Liver (tissue), 3 donors: Measurements from ENCODE around the gene CASQ2.

ENCODE experiments used
- CTCF ChIP-seq: fragments of 150-350 bp; IDR thresholded peaks from 2 replicates; pipeline ENCODE4 v1.5.1; 2017; ENCODE audit warnings: improper control_type of control experiment, low read depth, low read length; ENCODE audit not compliant: missing input control
- EGR1 ChIP-seq, 2 donors: IDR thresholded peaks; 2 replicates each; pipeline ENCODE4 v1.6.1; 2016 to 2018; ENCODE audit warnings: antibody characterized with exemption in 2 of 2, low read depth in 2 of 2
- GABPA ChIP-seq, 2 donors: IDR thresholded peaks in 1 of 2; conservative IDR thresholded peaks in 1 of 2; 2 replicates each; pipeline ENCODE4 v1.6.1; 2016; ENCODE audit warnings: antibody characterized with exemption in 2 of 2, mild to moderate bottlenecking in 1 of 2, moderate library complexity in 1 of 2
- HNF4G ChIP-seq: IDR thresholded peaks from 2 replicates; pipeline ENCODE4 v1.6.1; 2016; ENCODE audit warnings: antibody characterized with exemption
- RAD21 ChIP-seq, 2 donors: IDR thresholded peaks; 2 replicates each; pipeline ENCODE4 v1.6.1; 2016; ENCODE audit warnings: antibody characterized with exemption in 2 of 2, mild to moderate bottlenecking in 2 of 2
- REST ChIP-seq: IDR thresholded peaks from 2 replicates; pipeline ENCODE4 v1.6.1; 2016; ENCODE audit warnings: antibody characterized with exemption, mild to moderate bottlenecking
- SP1 ChIP-seq: IDR thresholded peaks from 2 replicates; pipeline ENCODE4 v1.6.1; 2018; ENCODE audit warnings: antibody characterized with exemption, mild to moderate bottlenecking
- TAF1 ChIP-seq: conservative IDR thresholded peaks from 2 replicates; pipeline ENCODE4 v1.6.1; 2016; ENCODE audit warnings: antibody characterized with exemption, mild to moderate bottlenecking
- TF ChIP-seq, protein P1 (sequence below): IDR thresholded peaks from 2 replicates; pipeline ENCODE4 v1.6.1; 2016; ENCODE audit warnings: antibody characterized with exemption
- donor health status: healthy.
- donor health status: healthy.

- TF ChIP-seq CTCF (no peak), SP1 (no peak), GABPA (IDR thresholded peaks at IDR 0.05 in 1 of 2, conservative IDR thresholded peaks at IDR 0.05 in 1 of 2) (no peak), REST (no peak), EGR1 (IDR thresholded peaks at IDR 0.05; ENCODE audit: low read depth in 2 of 2) (no peak), RAD21 (IDR thresholded peaks at IDR 0.05) (no peak), HNF4G (no peak), TAF1 (no peak)
- TF ChIP-seq, protein P1, sequence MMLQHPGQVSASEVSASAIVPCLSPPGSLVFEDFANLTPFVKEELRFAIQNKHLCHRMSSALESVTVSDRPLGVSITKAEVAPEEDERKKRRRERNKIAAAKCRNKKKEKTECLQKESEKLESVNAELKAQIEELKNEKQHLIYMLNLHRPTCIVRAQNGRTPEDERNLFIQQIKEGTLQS = no peak
Measured at GRCh38 chr1:115654125-115654524, 114.4 kb downstream of the CASQ2 start.
